GM12892 (cell line): ENCODE data around the gene CXXC1.
"Not testable (repeated sequence)": the region's sequence is repeated elsewhere in the genome, so short reads cannot be mapped to it uniquely, and the experiment has no call there.

ENCODE experiments used
- DNase-seq: peaks from one replicate; pipeline ENCODE4 v3.0.0; 2011; ENCODE audit not compliant: insufficient read length
- FAIRE-seq: peaks from 2 replicates; lab custom pipeline; 2011; peaks lifted over from hg19 to GRCh38; lab: Jason Lieb, UNC
- POLR2A ChIP-seq: IDR thresholded peaks from 2 replicates; pipeline ENCODE4 v1.6.1; 2011; ENCODE audit warnings: low read depth, low read length, control low read depth
- POLR2AphosphoS5 ChIP-seq: IDR thresholded peaks from 2 replicates; pipeline ENCODE4 v1.6.1; 2011; ENCODE audit warnings: low read depth, low read length, control low read depth
- TAF1 ChIP-seq: IDR thresholded peaks from 2 replicates; pipeline ENCODE4 v1.6.1; 2011; ENCODE audit warnings: low read depth, mild to moderate bottlenecking, control low read depth, low read length, borderline replicate concordance

The CXXC1 gene

DNA sequence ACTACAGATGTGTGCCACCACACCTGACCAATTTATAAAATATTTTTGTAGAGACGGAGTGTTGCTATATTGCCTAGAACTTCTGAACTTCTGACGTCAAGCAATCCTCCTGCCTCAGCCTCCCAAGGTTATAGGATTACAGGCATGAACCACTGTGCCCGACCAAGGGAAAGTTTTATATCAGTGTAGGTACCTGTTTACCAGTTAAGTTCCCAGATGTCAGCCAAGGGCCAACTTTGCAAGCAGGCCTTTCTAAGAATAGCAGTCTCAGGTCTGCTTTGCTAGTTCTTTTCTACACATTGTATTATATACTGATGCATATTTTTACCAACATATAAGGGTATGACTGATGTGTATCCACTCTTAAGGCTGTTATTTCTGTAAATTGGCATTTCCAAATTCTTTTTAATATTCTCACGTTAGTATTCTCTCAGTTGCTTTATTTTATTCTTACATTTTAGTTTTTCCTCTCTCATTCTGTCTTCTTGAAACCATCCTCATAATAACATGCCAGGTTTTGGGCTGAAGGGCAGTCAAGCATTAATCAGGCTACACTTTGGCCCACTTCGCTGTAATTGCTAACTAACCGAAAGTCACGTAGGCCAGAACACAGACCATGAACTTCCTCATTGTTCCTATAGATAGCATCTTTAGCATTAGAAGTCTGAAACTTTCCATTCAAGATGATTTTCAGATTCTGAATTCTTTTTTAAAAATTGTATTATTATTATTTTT, 25.0 kb upstream of the CXXC1 start:
- no peak; the same call in 1 of the 2 replicates for TF ChIP-seq POLR2A
- TF ChIP-seq POLR2AphosphoS5, result peak; percentile 8; the same call in 1 of the 2 replicates
- TF ChIP-seq TAF1, result no peak
- FAIRE-seq (peak; percentile 98), DNase-seq (no peak)

DNA sequence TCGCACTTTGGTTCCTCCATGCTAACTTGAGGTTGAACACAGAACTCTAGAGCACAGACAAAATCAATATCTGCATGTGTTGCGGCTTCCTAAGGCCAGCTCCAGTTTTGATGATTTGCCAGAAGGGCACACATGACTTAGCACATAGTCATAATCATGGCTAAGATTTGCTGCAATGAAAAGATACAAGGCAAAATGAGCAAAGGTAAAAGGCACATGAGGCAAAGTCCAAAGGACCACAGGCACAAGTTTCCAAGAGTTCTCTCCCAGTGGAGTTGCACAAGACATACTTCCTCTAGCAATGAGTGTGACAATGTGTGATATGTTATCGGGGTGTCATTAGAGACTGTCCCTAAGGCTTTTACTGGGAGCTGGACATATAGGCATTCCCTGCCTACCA, 24.2 kb upstream of the CXXC1 start:
- DNase-seq, result no peak
- FAIRE-seq, result peak; percentile 89
- TF ChIP-seq POLR2A (no peak), TAF1 (no peak), POLR2AphosphoS5 (no peak)

GRCh38 chr18:50310080-50310479, 22.6 kb upstream of the CXXC1 start:
- FAIRE-seq (no peak), DNase-seq (no peak)
- TF ChIP-seq POLR2AphosphoS5 (no peak), POLR2A (no peak), TAF1 (no peak)

- DNase-seq, result not testable (repeated sequence)
- FAIRE-seq, result peak; percentile 73
Observed at GRCh38 chr18:50308851-50309250, 21.4 kb upstream of the CXXC1 start.

DNA sequence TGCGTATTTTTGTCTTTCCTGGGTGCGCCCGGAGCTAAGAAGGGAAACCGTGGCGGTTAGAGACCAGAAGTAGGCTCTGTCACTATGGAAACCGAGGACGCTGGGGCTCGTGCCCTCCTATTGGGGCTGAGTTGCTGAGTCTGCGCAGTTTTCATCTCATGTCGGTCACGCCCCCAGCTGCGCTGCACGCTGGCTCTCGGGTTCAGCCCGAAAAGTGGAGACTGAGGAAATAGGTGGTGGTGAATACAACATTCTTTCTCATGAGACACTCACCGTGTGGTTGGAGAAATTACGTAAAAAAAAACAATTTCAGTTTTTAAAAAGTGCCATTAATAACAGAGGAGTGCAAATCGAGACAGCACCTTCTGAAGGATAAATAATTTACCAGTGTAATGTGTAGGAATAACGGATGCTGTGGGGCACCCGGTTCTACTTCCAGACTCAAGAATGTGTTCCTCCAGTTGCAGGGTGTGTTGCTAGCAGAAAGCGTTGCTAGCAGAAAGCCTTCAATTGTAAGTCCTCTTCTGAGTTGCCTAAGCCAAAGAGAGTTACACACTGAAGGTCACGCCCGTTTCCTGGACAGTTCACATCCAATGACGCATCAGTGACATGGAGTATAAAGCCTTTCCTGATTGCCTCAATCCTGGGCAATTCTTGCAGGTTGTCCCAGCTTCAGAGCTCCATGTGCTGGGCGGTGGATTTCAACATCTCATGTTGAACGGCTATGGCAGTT, 20.4 kb upstream of the CXXC1 start:
- TF ChIP-seq POLR2A (no peak), TAF1 (no peak), POLR2AphosphoS5 (no peak)
- DNase-seq (peak; percentile 70), FAIRE-seq (peak; percentile 98)

DNA sequence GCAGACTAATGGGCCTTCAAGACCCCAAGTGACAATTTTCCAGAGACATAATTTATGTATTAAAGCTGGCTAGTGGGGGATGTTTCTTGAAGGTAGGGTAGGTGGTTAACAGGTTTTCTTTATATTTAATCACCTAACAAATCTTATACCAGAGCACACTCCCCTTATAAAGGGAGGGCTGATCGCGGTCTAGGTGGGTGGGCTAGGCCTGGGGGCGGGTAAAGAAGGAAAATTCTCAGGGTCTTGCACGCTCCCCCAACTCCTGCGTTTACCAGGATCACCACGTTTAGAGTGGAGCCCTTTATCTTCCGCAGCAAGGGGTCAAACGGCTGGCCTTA, 19.9 kb upstream of the CXXC1 start:
- TF ChIP-seq POLR2A (no peak), TAF1 (no peak), POLR2AphosphoS5 (no peak)
- FAIRE-seq (no peak), DNase-seq (no peak)

- no peak for TF ChIP-seq POLR2AphosphoS5
- TF ChIP-seq POLR2A, result no peak
- no peak for TF ChIP-seq TAF1
- FAIRE-seq, result no peak
- no peak for DNase-seq
Observed at GRCh38 chr18:50306944-50307343, 19.5 kb upstream of the CXXC1 start.

GRCh38 chr18:50301074-50301473, 13.6 kb upstream of the CXXC1 start:
- FAIRE-seq (no peak), DNase-seq (no peak)
- TF ChIP-seq POLR2AphosphoS5 (no peak), TAF1 (no peak), POLR2A (no peak)

DNA sequence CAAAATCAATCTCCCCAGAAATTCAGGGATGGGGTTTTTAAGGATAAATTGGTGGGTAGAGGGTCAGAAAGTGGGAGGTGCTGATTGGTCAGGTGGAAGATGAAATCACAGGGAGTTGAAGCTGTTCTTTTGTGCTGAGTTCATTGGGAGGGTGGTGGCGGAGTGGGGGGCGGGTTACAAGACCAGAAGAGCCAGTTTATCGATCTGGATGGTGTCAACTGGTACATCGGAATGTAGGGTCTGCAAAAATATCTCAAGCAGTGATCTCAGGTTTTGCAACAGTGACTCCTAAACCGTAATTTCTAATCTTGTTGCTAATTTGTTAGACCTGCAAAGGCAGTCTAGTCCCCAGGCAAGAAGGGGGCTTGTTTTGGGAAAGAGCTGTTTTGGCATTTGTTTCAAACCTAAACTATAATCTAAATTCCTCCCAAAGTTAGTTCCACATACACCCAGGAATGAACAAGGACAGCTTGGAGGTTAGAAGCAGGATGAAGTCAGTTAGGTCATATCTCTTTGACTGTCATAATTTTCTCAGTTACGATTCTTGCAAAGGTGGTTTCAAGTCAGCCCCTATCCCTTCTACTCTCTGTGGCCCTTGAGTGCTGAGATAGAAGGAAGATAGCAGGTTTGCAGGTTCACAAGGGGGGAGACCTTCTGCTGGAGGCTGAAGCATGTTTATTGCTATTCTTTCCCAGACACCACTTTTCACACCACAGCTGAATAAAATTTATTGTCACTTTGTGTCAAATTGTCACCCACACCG, 12.3 kb upstream of the CXXC1 start:
- FAIRE-seq, result no peak
- TF ChIP-seq TAF1 (no peak), POLR2AphosphoS5 (no peak), POLR2A (no peak)
- no peak for DNase-seq

DNA sequence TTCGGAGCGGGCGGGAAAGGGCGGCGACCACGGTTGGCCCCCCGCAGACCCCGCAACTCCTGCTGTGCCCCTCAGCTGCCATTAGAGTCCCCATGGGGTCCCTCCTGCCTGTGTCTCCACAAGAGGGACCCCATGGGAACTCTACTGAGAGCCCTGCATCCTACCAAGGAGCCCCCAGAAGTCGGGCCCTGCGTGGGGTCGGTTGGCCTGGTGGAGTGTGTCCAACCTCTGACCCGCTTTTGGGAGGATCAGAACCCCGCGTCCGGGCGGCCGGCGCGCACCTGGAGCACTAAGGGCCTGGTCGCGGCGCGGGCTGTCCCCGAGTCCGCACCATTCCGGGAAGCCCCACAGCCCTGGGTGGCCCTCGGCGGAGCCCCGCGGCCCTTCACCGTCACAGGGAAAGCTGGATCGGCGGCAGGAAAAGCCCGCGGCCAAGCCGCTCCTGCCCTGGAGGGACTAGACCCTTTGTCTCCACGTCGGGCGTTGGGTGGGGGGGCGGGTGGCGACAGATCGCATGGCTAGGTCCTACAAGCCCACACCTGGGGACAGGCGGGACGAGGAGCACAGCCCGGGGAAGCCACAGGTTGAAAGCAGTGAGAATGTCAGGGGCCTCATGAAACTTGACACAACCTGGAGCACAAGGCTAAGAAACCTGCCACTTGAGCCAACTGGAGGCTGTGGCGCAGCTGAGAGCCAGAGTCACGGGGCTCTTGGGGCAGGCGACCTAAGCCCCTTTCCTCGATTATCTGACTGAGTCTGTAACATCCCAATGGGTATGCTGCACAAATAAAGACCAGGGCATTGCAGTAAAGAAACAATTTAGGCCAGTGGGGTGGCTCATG, 11.2 kb upstream of the CXXC1 start:
- FAIRE-seq, result no peak
- DNase-seq, result no peak
- TF ChIP-seq TAF1 (no peak), POLR2A (no peak), POLR2AphosphoS5 (no peak)

DNA sequence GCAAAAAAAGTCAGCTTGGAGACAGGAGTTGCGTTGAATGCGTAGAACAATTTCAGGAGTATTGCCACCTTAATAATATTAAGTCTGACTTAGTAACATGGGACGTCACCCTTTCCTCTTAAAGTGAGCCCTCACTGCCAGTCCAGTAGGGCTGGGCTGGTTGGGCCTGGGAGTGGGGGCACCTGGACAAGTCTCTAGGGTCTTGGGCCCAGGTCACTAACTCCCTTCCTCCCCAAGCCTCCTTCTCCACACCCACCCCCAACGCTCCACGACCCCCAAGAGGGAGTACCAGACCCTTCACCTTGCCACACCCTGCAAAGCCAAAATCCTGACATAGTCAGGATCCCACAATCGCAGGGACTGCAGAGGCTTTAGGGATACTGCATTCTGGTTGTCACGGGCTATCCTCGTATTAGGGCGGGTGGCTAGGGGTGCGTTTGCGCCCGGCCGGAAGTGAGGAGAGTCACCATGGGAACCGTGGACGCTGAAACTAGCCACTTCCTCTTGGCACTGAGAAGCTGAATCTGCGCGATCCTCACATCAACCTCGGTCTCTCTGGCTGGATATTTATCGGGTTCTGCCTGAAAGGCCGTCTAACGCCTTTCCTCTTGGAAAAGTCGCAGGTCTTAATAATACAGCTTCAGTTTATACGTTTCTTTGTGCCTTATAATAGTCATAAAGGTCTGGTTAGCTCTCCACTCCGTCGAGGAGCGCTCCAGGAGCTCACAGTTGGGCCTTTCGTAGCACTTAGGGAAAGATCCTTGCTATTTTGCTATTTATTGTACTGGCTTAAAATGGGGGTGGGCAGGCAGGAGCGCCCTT, 10.3 kb upstream of the CXXC1 start:
- DNase-seq (peak; percentile 87), FAIRE-seq (peak; percentile 98)
- TF ChIP-seq POLR2A (no peak), POLR2AphosphoS5 (no peak), TAF1 (no peak)
